H9 (cell line): ENCODE results near the gene AKAP12. TPM values are rescaled to one million over a fixed set of nuclear protein-coding genes. Genes with fewer than 3 reads are reported as not detected.

Source experiments
- DNase-seq: peaks from one replicate; pipeline ENCODE4 v3.0.0-alpha.2; 2017
- H2AFZ ChIP-seq: one replicate; pipeline ENCODE4 v1.6.1; 2013; ENCODE audit warnings: mild to moderate bottlenecking, low read length, control low read depth, moderate library complexity
- H2AK5ac ChIP-seq: 2 replicates; pipeline ENCODE4 v1.6.1; 2013; ENCODE audit warnings: low read length, control low read depth, mixed read lengths; ENCODE audit not compliant: insufficient read length
- H2BK120ac ChIP-seq: one replicate; pipeline ENCODE4 v1.6.1; 2013; ENCODE audit warnings: low read depth, mild to moderate bottlenecking, low read length, control low read depth, inconsistent platforms; ENCODE audit not compliant: poor library complexity, severe bottlenecking
- H2BK12ac ChIP-seq: 2 replicates; pipeline ENCODE4 v1.6.1; 2013; ENCODE audit warnings: low read length, control low read depth, mixed read lengths, low read depth; ENCODE audit not compliant: insufficient read length
- H2BK15ac ChIP-seq: 2 replicates; pipeline ENCODE4 v1.6.1; 2013; ENCODE audit warnings: low read depth, low read length, control low read depth
- H2BK20ac ChIP-seq: one replicate; pipeline ENCODE4 v1.6.1; 2013; ENCODE audit warnings: low read depth, mild to moderate bottlenecking, low read length, control low read depth, inconsistent platforms; ENCODE audit not compliant: poor library complexity, severe bottlenecking
- H2BK5ac ChIP-seq: 2 replicates; pipeline ENCODE4 v1.6.1; 2013; ENCODE audit warnings: low read length, control low read depth, mixed read lengths; ENCODE audit not compliant: insufficient read length
- H3K14ac ChIP-seq: 2 replicates; pipeline ENCODE4 v1.6.1; 2013; ENCODE audit warnings: low read length, control low read depth; ENCODE audit not compliant: insufficient read depth
- H3K18ac ChIP-seq: 2 replicates; pipeline ENCODE4 v1.6.1; 2013; ENCODE audit warnings: low read depth, mild to moderate bottlenecking, mixed read lengths, low read length, control low read depth; ENCODE audit not compliant: insufficient read length
- H3K23ac ChIP-seq: 2 replicates; pipeline ENCODE4 v1.6.1; 2013; ENCODE audit warnings: low read length, control low read depth, mixed read lengths, low read depth; ENCODE audit not compliant: insufficient read length
- H3K23me2 ChIP-seq: 2 replicates; pipeline ENCODE4 v1.6.1; 2013; ENCODE audit warnings: low read depth, mild to moderate bottlenecking, mixed read lengths, low read length, control low read depth; ENCODE audit not compliant: insufficient read length, poor library complexity, severe bottlenecking
- H3K27ac ChIP-seq: 2 replicates; pipeline ENCODE4 v1.5.1; 2013; ENCODE audit warnings: low read length, control low read depth, mixed read lengths, low read depth; ENCODE audit not compliant: insufficient read length
- H3K27me3 ChIP-seq: 2 replicates; pipeline ENCODE4 v1.6.1; 2013; ENCODE audit warnings: low read length, control low read depth, inconsistent platforms; ENCODE audit not compliant: insufficient read depth
- H3K4ac ChIP-seq: 2 replicates; pipeline ENCODE4 v1.6.1; 2013; ENCODE audit warnings: low read depth, mild to moderate bottlenecking, control low read depth, inconsistent platforms, low read length, moderate library complexity
- H3K4me1 ChIP-seq: 2 replicates; pipeline ENCODE4 v1.6.1; 2013; ENCODE audit warnings: low read length, control low read depth, inconsistent platforms; ENCODE audit not compliant: insufficient read depth
- H3K4me2 ChIP-seq: 2 replicates; pipeline ENCODE4 v1.6.1; 2013; ENCODE audit warnings: low read length, control low read depth, mixed read lengths; ENCODE audit not compliant: insufficient read length, insufficient read depth
- H3K56ac ChIP-seq: 2 replicates; pipeline ENCODE4 v1.6.1; 2013; ENCODE audit warnings: low read depth, mild to moderate bottlenecking, mixed read lengths, low read length, control low read depth; ENCODE audit not compliant: insufficient read length
- H3K79me1 ChIP-seq: 2 replicates; pipeline ENCODE4 v1.6.1; 2013; ENCODE audit warnings: low read depth, mild to moderate bottlenecking, moderate library complexity, low read length, control low read depth, inconsistent platforms; ENCODE audit not compliant: insufficient read depth, poor library complexity, severe bottlenecking
- H3K79me2 ChIP-seq: 2 replicates; pipeline ENCODE4 v1.6.1; 2013; ENCODE audit warnings: low read length, control low read depth, inconsistent platforms; ENCODE audit not compliant: insufficient read depth
- H3K9ac ChIP-seq: 2 replicates; pipeline ENCODE4 v1.6.1; 2013; ENCODE audit warnings: low read length, control low read depth, mixed read lengths; ENCODE audit not compliant: insufficient read length; ENCODE audit errors: extremely low read depth
- H3K9me3 ChIP-seq: one replicate; pipeline ENCODE4 v1.6.1; 2013; ENCODE audit warnings: low read depth, low read length, inconsistent platforms; ENCODE audit not compliant: control insufficient read depth
- H3T11ph ChIP-seq: one replicate; pipeline ENCODE4 v1.6.1; 2013; ENCODE audit warnings: mild to moderate bottlenecking, low read length, control low read depth, inconsistent platforms
- H4K20me1 ChIP-seq: one replicate; pipeline ENCODE4 v1.6.1; 2013; ENCODE audit not compliant: control insufficient read depth, insufficient read length, insufficient read depth
- H4K5ac ChIP-seq: 2 replicates; pipeline ENCODE4 v1.6.1; 2013; ENCODE audit warnings: low read depth, mild to moderate bottlenecking, mixed read lengths, low read length, control low read depth; ENCODE audit not compliant: insufficient read length
- H4K8ac ChIP-seq: replicated peaks from 2 replicates; pipeline ENCODE4 v1.6.1; 2013; ENCODE audit warnings: low read length, control low read depth, mixed read lengths, low read depth; ENCODE audit not compliant: insufficient read length
- H4K91ac ChIP-seq: 2 replicates; pipeline ENCODE4 v1.6.1; 2013; ENCODE audit warnings: low read depth, mild to moderate bottlenecking, moderate library complexity, mixed read lengths, low read length, control low read depth; ENCODE audit not compliant: insufficient read length
- H3K27ac Mint-ChIP-seq, 3 experiments: 2 replicates in 2 of 3; 3 replicates in 1 of 3; pipeline ENCODE4 v1.8.0; 2020 to 2021; ENCODE audit warnings: mixed read lengths in 3 of 3, mild to moderate bottlenecking in 1 of 3, moderate library complexity in 1 of 3
- H3K27me3 Mint-ChIP-seq: 2 replicates; pipeline ENCODE4 v1.8.0; 2021; ENCODE audit warnings: low read depth, mild to moderate bottlenecking, moderate library complexity, mixed read lengths
- H3K36me3 Mint-ChIP-seq, 3 experiments: 2 replicates in 2 of 3; 3 replicates in 1 of 3; pipeline ENCODE4 v1.8.0; 2020 to 2021; ENCODE audit warnings: low read depth in 3 of 3, mixed read lengths in 3 of 3; ENCODE audit not compliant: insufficient read depth in 1 of 3
- H3K4me1 Mint-ChIP-seq, 2 experiments: 2 replicates each; pipeline ENCODE4 v1.8.0; 2020; ENCODE audit warnings: mixed read lengths in 2 of 2
- H3K4me3 Mint-ChIP-seq, 2 experiments: 2 replicates in 1 of 2; 3 replicates in 1 of 2; pipeline ENCODE4 v1.8.0; 2020 to 2021; ENCODE audit warnings: mild to moderate bottlenecking in 2 of 2, mixed read lengths in 2 of 2, moderate library complexity in 1 of 2
- H3K9me3 Mint-ChIP-seq, 2 experiments: 2 replicates in 1 of 2; 3 replicates in 1 of 2; pipeline ENCODE4 v1.8.0; 2020; ENCODE audit warnings: mild to moderate bottlenecking in 2 of 2, mixed read lengths in 2 of 2, moderate library complexity in 1 of 2
- whole genome bisulfite sequencing: extraction: QIAGEN DNeasy Blood & Tissue Kit; methylation state at CpG from one replicate; pipeline ENCODE4 v1.1.7; 2013; ENCODE audit warnings: missing lambda C conversion rate, low lambda C conversion rate, mixed read lengths; ENCODE audit not compliant: insufficient read length; ENCODE audit errors: extremely low coverage; 5-methylcytosine and 5-hydroxymethylcytosine counted together
- total RNA-seq: library from RNA; stranded (reverse); gene quantifications from 2 replicates; pipeline ENCODE4 v1.2.1, GENCODE V29; 2021
- TF ChIP-seq, protein P1 (sequence below): fragments of 200-600 bp; sonication (generic); conservative IDR thresholded peaks from 3 replicates; pipeline ENCODE4 v1.8.0; 2021; ENCODE audit warnings: antibody characterized with exemption, mild to moderate bottlenecking

Gene AKAP12
- total RNA-seq, 1 experiment from 2014 or later = 52.3 TPM

DNA sequence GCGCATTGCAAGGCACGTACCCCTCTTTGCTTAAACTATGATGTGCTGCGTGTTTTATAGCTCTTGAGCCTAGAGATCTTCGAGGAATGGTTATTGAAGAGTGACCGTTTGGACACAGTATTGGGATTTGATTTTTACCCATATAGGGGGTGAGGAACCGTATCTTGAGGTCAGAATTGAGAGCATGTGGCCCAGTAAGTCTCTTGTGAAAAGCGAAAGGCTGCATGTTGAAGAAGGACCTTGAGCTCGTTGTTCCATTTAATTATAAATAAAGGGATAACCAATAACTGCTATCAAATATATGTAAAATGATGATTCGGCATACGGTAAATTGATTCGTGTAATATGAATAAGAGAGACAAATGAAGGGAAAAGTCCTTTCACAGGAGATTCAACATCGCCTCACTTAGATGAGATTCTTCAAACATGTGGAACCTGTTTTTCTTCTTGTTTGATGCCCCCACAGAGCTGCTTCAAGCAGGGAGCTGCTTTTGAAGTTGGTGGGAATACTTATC lies 66.6 kb downstream of the AKAP12 start:
- H3K4me1 Mint-ChIP-seq = peaks cover 13 to 27% of the 10 kb centered on the region in 2 experiments
- no peak for DNase-seq
- H3K4me3 Mint-ChIP-seq = no peak overlapping the region

More for the DNA sequence above, 66.6 kb downstream of the AKAP12 start:
- Histone ChIP-seq H3K27ac (no peak overlapping the region), H3K79me2 (no peaks in the 10 kb centered on the region), H3K23me2 (no peaks in the 10 kb centered on the region), H3K4me1 (no peaks in the 10 kb centered on the region), H4K8ac (no peak overlapping the region), H2AFZ (no peak overlapping the region), H3K9ac (no peak overlapping the region), H2BK120ac (no peak overlapping the region), H2BK15ac (no peak overlapping the region), H3K18ac (no peak overlapping the region), H4K20me1 (no peaks in the 10 kb centered on the region), H2BK5ac (no peak overlapping the region), H3K56ac (no peak overlapping the region), H3K9me3 (no peaks in the 10 kb centered on the region), H2AK5ac (no peak overlapping the region), H2BK20ac (no peak overlapping the region), H3K4ac (no peak overlapping the region), H4K91ac (no peak overlapping the region), H3K14ac (no peak overlapping the region), H3K4me2 (no peak overlapping the region), H3T11ph (no peak overlapping the region), H3K23ac (no peak overlapping the region), H3K27me3 (no peaks in the 10 kb centered on the region), H4K5ac (no peak overlapping the region), H3K79me1 (no peaks in the 10 kb centered on the region), H2BK12ac (no peak overlapping the region)
- Mint-ChIP-seq H3K36me3 (no peaks in the 10 kb centered on the region), H3K27me3 (no peaks in the 10 kb centered on the region), H3K9me3 (no peaks in the 10 kb centered on the region), H3K27ac (peak overlapping the region in 1 of 3 experiments; percentile 4; a peak in 1 of 7 replicates)
- 100% methylated on average over 3 of the region's 12 CpGs for WGBS
- TF ChIP-seq, protein P1, sequence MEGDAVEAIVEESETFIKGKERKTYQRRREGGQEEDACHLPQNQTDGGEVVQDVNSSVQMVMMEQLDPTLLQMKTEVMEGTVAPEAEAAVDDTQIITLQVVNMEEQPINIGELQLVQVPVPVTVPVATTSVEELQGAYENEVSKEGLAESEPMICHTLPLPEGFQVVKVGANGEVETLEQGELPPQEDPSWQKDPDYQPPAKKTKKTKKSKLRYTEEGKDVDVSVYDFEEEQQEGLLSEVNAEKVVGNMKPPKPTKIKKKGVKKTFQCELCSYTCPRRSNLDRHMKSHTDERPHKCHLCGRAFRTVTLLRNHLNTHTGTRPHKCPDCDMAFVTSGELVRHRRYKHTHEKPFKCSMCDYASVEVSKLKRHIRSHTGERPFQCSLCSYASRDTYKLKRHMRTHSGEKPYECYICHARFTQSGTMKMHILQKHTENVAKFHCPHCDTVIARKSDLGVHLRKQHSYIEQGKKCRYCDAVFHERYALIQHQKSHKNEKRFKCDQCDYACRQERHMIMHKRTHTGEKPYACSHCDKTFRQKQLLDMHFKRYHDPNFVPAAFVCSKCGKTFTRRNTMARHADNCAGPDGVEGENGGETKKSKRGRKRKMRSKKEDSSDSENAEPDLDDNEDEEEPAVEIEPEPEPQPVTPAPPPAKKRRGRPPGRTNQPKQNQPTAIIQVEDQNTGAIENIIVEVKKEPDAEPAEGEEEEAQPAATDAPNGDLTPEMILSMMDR = no peak
